HepG2 (cell line): ENCODE measurements around the gene WIPF2. TPM values are rescaled to one million over a fixed set of nuclear protein-coding genes. Genes with fewer than 3 reads are reported as not detected.

Experiments used
- BHLHE40 ChIP-seq: IDR thresholded peaks from 2 replicates; pipeline ENCODE4 v1.6.1; 2011; ENCODE audit warnings: low read length, improper control_type of control experiment
- DR1 ChIP-seq: sonication (generic); formaldehyde crosslinking; IDR thresholded peaks from 2 replicates; pipeline ENCODE4 v1.8.0; 2021; ENCODE audit warnings: mild to moderate bottlenecking, missing genetic modification reagents, inconsistent platforms
- FIP1L1 ChIP-seq: fragments of 200-400 bp; formaldehyde crosslinking; IDR thresholded peaks from 2 replicates; pipeline ENCODE4 v1.6.1; 2018; ENCODE audit warnings: low read depth, mild to moderate bottlenecking, low read length, moderate library complexity, borderline replicate concordance; ENCODE audit not compliant: insufficient read depth
- ZFP37 ChIP-seq: sonication (generic); formaldehyde crosslinking; IDR thresholded peaks from 2 replicates; pipeline ENCODE4 v1.4.0; 2020; ENCODE audit warnings: missing genetic modification reagents, borderline replicate concordance
- ZNF557 ChIP-seq: sonication (generic); formaldehyde crosslinking; IDR thresholded peaks from 2 replicates; pipeline ENCODE4 v1.4.0; 2020; ENCODE audit warnings: missing genetic modification reagents
- ZNF563 ChIP-seq: sonication (generic); formaldehyde crosslinking; IDR thresholded peaks from 2 replicates; pipeline ENCODE4 v1.8.0; 2022; ENCODE audit warnings: mild to moderate bottlenecking, moderate library complexity, missing genetic modification reagents
- ZNF703 ChIP-seq: sonication (generic); formaldehyde crosslinking; IDR thresholded peaks from 2 replicates; pipeline ENCODE4 v1.5.1; 2020; ENCODE audit warnings: missing genetic modification reagents, mild to moderate bottlenecking, moderate library complexity, borderline replicate concordance
- polyA plus RNA-seq, 8 experiments: library from polyadenylated mRNA; depleted of rRNA in 3 of 8; stranded (reverse) in 7 of 8; unstranded in 1 of 8; fragments of >200 nt; fragmentation: Illumina TruSeq in 4 of 8; extraction: Trizol in 4 of 8; gene quantifications; 2 replicates each; pipeline versions ENCODE4 v1.2.1 to v1.2.3, GENCODE V29; 2011 to 2016; ENCODE audit warnings: low read depth in 4 of 8, missing spikeins in 1 of 8, mixed read lengths in 1 of 8; ENCODE audit not compliant: insufficient read depth in 1 of 8
- total RNA-seq, 5 experiments: library from RNA; depleted of rRNA; stranded (reverse); fragments of >200 nt; fragmentation: Illumina TruSeq; extraction: Trizol; gene quantifications; 2 replicates each; pipeline ENCODE4 v1.2.3, GENCODE V29; 2016; ENCODE audit warnings: low read depth in 1 of 5
- TF ChIP-seq, protein P1 (sequence below): sonication (generic); formaldehyde crosslinking; conservative IDR thresholded peaks from 2 replicates; pipeline ENCODE4 v1.8.1; 2023; ENCODE audit warnings: missing genetic modification reagents
- TF ChIP-seq, protein P2 (sequence below): IDR thresholded peaks from 2 replicates; pipeline ENCODE4 v1.6.1; 2016; ENCODE audit warnings: missing biosample characterization, missing genetic modification reagents, low read depth
- TF ChIP-seq, protein P3 (sequence below): sonication (generic); formaldehyde crosslinking; IDR thresholded peaks from 2 replicates; pipeline ENCODE4 v1.4.0; 2020; ENCODE audit warnings: missing genetic modification reagents
- TF ChIP-seq, protein P4 (sequence below): IDR thresholded peaks from 2 replicates; pipeline ENCODE4 v1.6.1; 2016; ENCODE audit warnings: mild to moderate bottlenecking, missing biosample characterization, missing genetic modification reagents
- TF ChIP-seq, protein P5 (sequence below), 2 experiments: sonication (generic) in 1 of 2; formaldehyde crosslinking in 1 of 2; IDR thresholded peaks; 2 replicates each; pipeline versions ENCODE4 v1.5.1 to v1.6.1; 2011 to 2020; ENCODE audit warnings: borderline replicate concordance in 1 of 2, low read depth in 1 of 2, low read length in 1 of 2, mild to moderate bottlenecking in 1 of 2, missing genetic modification reagents in 1 of 2, moderate library complexity in 1 of 2
- TF ChIP-seq, protein P6 (sequence below): sonication (generic); formaldehyde crosslinking; IDR thresholded peaks from 2 replicates; pipeline ENCODE4 v1.4.0; 2020; ENCODE audit warnings: missing genetic modification reagents
- TF ChIP-seq, protein P7 (sequence below): sonication (generic); formaldehyde crosslinking; IDR thresholded peaks from 2 replicates; pipeline ENCODE4 v1.8.0; 2022; ENCODE audit warnings: mild to moderate bottlenecking, missing genetic modification reagents, borderline replicate concordance

Gene WIPF2
- total and polyA plus RNA-seq, 2 of the 13 experiments (the other 11 are each of a cell fraction or from before 2014, with no cell fraction given) = 7.2 to 10.8 TPM

DNA sequence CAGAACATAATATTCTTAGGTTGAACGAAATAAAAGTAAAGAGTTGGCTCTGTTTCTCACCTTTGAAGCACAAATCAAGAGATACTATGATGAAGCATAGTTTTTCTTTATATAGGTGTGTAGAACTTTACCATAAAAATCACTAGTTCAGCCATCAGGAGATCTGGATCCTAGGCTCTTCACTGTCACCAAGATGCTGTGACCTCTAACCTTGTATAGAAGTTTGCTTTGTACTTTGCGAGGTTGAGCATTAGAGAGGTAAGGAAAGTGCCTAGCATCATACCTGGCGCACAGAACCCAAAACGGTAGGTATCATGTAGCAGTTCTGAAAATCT is 68.0 kb downstream of the WIPF2 start (continued):
- TF ChIP-seq, protein P1, sequence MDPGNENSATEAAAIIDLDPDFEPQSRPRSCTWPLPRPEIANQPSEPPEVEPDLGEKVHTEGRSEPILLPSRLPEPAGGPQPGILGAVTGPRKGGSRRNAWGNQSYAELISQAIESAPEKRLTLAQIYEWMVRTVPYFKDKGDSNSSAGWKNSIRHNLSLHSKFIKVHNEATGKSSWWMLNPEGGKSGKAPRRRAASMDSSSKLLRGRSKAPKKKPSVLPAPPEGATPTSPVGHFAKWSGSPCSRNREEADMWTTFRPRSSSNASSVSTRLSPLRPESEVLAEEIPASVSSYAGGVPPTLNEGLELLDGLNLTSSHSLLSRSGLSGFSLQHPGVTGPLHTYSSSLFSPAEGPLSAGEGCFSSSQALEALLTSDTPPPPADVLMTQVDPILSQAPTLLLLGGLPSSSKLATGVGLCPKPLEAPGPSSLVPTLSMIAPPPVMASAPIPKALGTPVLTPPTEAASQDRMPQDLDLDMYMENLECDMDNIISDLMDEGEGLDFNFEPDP (CRISPR knock-in tag) = no peak
- TF ChIP-seq BHLHE40 (no peak), ZNF703 (CRISPR knock-in tag) (no peak), ZFP37 (CRISPR knock-in tag) (no peak), ZNF563 (CRISPR knock-in tag) (peak; percentile 13; the same call in 1 of the 2 replicates), ZNF557 (CRISPR knock-in tag) (no peak), FIP1L1 (no peak), DR1 (CRISPR knock-in tag) (no peak)
- TF ChIP-seq, protein P2, sequence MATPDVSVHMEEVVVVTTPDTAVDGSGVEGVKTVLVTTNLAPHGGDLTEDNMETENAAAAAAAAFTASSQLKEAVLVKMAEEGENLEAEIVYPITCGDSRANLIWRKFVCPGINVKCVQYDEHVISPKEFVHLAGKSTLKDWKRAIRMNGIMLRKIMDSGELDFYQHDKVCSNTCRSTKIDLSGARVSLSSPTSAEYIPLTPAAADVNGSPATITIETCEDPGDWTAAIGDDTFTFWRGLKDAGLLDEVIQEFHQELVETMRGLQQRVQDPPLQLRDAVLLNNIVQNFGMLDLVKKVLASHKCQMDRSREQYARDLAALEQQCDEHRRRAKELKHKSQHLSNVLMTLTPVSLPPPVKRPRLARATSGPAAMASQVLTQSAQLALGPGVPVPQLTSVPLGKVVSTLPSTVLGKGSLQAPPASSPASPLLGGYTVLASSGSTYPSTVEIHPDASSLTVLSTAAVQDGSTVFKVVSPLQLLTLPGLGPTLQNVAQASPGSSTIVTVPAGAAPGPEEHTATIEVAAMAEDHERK (CRISPR knock-in tag) = no peak
- TF ChIP-seq, protein P3, sequence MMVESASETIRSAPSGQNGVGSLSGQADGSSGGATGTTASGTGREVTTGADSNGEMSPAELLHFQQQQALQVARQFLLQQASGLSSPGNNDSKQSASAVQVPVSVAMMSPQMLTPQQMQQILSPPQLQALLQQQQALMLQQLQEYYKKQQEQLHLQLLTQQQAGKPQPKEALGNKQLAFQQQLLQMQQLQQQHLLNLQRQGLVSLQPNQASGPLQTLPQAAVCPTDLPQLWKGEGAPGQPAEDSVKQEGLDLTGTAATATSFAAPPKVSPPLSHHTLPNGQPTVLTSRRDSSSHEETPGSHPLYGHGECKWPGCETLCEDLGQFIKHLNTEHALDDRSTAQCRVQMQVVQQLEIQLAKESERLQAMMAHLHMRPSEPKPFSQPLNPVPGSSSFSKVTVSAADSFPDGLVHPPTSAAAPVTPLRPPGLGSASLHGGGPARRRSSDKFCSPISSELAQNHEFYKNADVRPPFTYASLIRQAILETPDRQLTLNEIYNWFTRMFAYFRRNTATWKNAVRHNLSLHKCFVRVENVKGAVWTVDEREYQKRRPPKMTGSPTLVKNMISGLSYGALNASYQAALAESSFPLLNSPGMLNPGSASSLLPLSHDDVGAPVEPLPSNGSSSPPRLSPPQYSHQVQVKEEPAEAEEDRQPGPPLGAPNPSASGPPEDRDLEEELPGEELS (CRISPR knock-in tag) = no peak
- TF ChIP-seq, protein P4, sequence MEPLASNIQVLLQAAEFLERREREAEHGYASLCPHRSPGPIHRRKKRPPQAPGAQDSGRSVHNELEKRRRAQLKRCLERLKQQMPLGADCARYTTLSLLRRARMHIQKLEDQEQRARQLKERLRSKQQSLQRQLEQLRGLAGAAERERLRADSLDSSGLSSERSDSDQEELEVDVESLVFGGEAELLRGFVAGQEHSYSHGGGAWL (CRISPR knock-in tag) = no peak
- TF ChIP-seq, protein P5, sequence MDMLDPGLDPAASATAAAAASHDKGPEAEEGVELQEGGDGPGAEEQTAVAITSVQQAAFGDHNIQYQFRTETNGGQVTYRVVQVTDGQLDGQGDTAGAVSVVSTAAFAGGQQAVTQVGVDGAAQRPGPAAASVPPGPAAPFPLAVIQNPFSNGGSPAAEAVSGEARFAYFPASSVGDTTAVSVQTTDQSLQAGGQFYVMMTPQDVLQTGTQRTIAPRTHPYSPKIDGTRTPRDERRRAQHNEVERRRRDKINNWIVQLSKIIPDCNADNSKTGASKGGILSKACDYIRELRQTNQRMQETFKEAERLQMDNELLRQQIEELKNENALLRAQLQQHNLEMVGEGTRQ (IDR thresholded peaks at IDR 0.05; ENCODE audit: low read depth, low read length) = no peak
- TF ChIP-seq, protein P5 (CRISPR knock-in tag; IDR thresholded peaks at IDR 0.05; ENCODE audit: borderline replicate concordance) = 0 out of 2 replicates have a peak, but pooled peaks have one; percentile 8
- TF ChIP-seq, protein P6, sequence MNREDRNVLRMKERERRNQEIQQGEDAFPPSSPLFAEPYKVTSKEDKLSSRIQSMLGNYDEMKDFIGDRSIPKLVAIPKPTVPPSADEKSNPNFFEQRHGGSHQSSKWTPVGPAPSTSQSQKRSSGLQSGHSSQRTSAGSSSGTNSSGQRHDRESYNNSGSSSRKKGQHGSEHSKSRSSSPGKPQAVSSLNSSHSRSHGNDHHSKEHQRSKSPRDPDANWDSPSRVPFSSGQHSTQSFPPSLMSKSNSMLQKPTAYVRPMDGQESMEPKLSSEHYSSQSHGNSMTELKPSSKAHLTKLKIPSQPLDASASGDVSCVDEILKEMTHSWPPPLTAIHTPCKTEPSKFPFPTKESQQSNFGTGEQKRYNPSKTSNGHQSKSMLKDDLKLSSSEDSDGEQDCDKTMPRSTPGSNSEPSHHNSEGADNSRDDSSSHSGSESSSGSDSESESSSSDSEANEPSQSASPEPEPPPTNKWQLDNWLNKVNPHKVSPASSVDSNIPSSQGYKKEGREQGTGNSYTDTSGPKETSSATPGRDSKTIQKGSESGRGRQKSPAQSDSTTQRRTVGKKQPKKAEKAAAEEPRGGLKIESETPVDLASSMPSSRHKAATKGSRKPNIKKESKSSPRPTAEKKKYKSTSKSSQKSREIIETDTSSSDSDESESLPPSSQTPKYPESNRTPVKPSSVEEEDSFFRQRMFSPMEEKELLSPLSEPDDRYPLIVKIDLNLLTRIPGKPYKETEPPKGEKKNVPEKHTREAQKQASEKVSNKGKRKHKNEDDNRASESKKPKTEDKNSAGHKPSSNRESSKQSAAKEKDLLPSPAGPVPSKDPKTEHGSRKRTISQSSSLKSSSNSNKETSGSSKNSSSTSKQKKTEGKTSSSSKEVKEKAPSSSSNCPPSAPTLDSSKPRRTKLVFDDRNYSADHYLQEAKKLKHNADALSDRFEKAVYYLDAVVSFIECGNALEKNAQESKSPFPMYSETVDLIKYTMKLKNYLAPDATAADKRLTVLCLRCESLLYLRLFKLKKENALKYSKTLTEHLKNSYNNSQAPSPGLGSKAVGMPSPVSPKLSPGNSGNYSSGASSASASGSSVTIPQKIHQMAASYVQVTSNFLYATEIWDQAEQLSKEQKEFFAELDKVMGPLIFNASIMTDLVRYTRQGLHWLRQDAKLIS (CRISPR knock-in tag) = no peak
- TF ChIP-seq, protein P7, sequence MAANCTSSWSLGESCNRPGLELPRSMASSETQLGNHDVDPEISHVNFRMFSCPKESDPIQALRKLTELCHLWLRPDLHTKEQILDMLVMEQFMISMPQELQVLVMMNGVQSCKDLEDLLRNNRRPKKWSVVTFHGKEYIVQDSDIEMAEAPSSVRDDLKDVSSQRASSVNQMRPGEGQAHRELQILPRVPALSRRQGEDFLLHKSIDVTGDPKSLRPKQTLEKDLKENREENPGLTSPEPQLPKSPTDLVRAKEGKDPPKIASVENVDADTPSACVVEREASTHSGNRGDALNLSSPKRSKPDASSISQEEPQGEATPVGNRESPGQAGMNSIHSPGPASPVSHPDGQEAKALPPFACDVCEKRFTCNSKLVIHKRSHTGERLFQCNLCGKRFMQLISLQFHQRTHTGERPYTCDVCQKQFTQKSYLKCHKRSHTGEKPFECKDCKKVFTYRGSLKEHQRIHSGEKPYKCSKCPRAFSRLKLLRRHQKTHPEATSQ (CRISPR knock-in tag) = no peak
